Stimulated activated CD8-positive, alpha-beta memory T cell treated with anti-CD3 and anti-CD28 coated beads, Interleukin-4, amount 100 ng/mL, for 24 hours (primary cell): Measurements from ENCODE around the gene PAMR1.

ENCODE experiments used
- DNase-seq: peaks from one replicate; pipeline ENCODE4 v3.0.0-alpha.2; 2020; ENCODE audit warnings: low read depth

Gene PAMR1

GRCh38 chr11:35436581-35437250 lies 88.7 kb downstream of the PAMR1 start:
- DNase-seq = no peak

- DNase-seq = no peak
These were observed 91.8 kb downstream of the PAMR1 start for GRCh38 chr11:35433588-35433987.

- DNase-seq = no peak
These were observed 93.0 kb downstream of the PAMR1 start for GRCh38 chr11:35432464-35432863.

GRCh38 chr11:35427071-35427470 lies 98.3 kb downstream of the PAMR1 start:
- DNase-seq = no peak

- DNase-seq = no peak
These were observed 99.1 kb downstream of the PAMR1 start for GRCh38 chr11:35426351-35426750.

GRCh38 chr11:35425603-35426212 lies 99.7 kb downstream of the PAMR1 start:
- DNase-seq = no peak

GRCh38 chr11:35424157-35424940 lies 101.1 kb downstream of the PAMR1 start:
- no peak for DNase-seq

- no peak for DNase-seq
These were observed 105.0 kb downstream of the PAMR1 start for GRCh38 chr11:35420371-35420770.

GRCh38 chr11:35419830-35420333 lies 105.5 kb downstream of the PAMR1 start:
- no peak for DNase-seq

- no peak for DNase-seq
These were observed 106.1 kb downstream of the PAMR1 start, which contains the start of gene SLC1A2 for GRCh38 chr11:35419184-35419829. Gene SLC1A2, minus strand, starts transcription at chr11:35419558. Its CDS starts 592 bp downstream, at chr11:35418966.

GRCh38 chr11:35418282-35419183 lies 106.9 kb downstream of the PAMR1 start:
- no peak for DNase-seq

- no peak for DNase-seq
These were observed 109.9 kb downstream of the PAMR1 start for GRCh38 chr11:35415487-35415886.

- no peak for DNase-seq
These were observed 110.6 kb downstream of the PAMR1 start for GRCh38 chr11:35414776-35415175.

GRCh38 chr11:35414311-35414710 lies 111.1 kb downstream of the PAMR1 start:
- no peak for DNase-seq

- no peak for DNase-seq
These were observed 111.8 kb downstream of the PAMR1 start for GRCh38 chr11:35413598-35413997.

GRCh38 chr11:35412285-35412684 lies 113.1 kb downstream of the PAMR1 start:
- no peak for DNase-seq

- DNase-seq = no peak
These were observed 118.4 kb downstream of the PAMR1 start for GRCh38 chr11:35407041-35407440.

- DNase-seq = no peak
These were observed 121.0 kb downstream of the PAMR1 start for GRCh38 chr11:35404388-35404775.

- DNase-seq = no peak
These were observed 121.5 kb downstream of the PAMR1 start for GRCh38 chr11:35403765-35404387.

GRCh38 chr11:35402751-35403660 lies 122.4 kb downstream of the PAMR1 start:
- no peak for DNase-seq
